ENCODE measurements around the gene ANXA8.
"Not testable (repeated sequence)": the region's sequence is repeated elsewhere in the genome, so short reads cannot be mapped to it uniquely, and the experiment has no call there.

Gene ANXA8

DNA sequence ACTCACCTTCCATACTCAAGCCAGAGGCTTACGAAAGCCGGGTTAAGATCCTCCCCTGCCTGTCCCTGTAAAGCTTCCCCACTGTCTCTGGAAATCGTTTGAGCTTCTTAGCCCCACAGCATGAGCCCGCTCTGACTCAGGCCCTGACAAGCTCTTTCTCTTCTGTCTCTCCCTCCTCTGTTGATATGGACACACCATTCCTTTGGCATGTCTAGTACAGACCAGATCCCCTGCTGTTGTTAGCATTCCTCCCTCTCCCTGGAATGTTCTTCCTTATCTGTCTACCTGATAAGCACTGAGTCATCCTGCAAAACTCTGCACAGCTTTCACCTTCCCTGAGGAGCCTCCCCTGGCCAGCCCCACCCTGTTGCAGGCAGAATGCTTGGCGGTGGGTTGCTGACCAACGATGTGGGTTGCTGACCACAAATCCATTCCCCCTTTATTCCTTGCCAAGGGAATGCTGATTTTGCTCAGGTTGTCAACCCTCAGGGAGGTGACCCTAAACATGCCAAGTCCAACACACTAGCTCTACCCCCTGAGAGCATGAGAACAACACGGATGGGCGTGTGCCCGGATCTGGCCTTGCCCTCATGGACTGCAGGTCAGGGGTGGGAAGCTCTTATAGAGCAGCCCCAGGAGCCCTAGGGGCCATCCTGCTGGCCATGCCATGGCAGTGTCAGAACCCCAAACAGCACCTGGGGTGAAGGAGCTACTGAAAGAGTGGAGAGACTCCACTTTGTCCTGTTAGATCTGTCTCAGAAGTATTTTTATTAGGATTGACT lies 21.1 kb downstream of the ANXA8 start:
- not testable (repeated sequence) for DNase-seq

DNA sequence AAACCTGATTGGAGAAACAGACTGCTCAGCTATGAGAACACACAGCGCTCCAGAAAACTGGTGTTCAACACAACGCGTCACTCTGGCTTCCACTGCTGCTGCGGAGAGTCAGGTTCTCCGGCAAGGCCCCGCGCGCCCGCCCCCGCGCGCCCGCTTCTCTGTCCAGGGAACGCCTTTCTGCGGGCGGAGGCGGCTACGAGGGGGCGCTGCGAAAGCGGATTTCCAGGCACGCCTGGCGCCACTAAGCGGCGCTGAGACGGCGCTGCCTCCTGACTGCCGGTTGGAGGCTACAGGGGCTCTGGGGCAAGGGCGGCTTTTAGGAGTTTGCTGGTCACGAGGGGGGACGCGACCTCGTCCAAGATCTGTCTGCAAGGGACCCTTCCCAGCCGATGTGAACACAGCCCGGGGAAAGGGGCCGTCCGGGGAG lies 22.6 kb downstream of the ANXA8 start:
- peak; percentile 15 to 25 for DNase-seq

DNA sequence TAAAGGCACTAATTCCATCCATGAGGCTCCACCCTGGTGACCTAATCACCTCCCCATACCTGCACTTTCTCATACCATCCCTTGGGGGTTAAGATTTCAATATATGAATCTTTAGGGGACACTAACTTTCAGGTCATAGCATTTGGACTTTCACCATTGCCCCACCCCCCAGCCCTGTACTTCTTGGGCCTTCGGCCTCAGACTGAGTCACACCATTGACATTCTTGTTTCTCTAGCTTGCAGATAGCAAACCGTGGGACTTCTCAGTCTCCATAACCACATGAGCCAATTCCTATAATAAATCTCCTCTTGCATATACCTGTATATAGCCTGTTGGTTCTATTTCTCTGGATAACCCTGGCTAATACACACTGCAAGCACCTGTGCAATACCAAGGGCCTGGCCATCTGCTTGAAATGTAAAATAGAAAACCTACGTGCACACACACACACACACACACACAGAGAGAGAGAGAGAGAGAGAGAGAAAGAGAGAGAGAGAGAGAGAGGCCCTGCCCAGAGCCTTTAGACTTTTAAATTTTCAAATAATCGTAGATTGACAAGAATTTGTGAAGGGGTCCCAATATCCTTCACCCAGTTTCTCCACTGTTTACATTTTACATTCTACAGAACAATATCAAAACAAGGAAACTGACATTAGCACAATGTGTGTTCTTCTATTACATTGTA lies 25.3 kb downstream of the ANXA8 start:
- no peak for DNase-seq

- no peak for DNase-seq
Measured at GRCh38 chr10:47457826-47458225, 26.1 kb downstream of the ANXA8 start.

- no peak for DNase-seq
Measured at GRCh38 chr10:47457528-47457820, 26.4 kb downstream of the ANXA8 start.

DNA sequence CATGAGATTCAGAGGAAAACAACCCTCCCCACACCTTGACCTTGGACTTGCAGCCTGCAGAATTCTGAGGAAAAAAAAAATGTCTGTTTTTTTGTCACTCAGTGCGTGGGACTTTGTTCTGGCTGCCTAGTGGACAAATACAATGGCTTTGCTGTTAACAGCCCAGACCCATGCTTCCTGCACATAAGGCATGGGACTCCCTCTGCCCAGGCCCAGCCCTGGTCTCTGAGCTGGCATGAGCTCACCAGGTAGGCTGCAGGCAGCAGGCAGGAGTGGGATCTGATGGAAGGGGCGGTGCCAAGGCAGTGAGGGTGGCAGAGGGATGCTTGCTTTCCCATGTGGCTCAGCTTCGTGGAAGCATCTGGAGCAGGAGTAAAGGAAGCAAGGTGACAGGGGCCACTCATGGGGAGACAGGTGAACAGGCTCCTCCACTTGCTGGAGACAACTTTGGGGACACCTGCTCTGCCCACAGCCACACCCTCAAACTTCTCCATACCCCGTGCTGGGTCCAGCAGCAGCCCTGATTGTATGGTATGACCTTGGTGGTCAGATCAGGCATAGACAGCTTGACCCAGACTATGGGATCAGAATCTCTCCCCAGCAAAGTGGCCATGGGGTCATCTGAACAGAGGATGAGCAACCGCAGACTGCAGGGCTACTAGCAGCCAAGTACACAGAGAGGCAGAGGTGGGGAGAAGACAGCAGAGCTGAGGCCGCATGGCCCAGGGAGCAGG lies 27.0 kb downstream of the ANXA8 start:
- no peak for DNase-seq

DNA sequence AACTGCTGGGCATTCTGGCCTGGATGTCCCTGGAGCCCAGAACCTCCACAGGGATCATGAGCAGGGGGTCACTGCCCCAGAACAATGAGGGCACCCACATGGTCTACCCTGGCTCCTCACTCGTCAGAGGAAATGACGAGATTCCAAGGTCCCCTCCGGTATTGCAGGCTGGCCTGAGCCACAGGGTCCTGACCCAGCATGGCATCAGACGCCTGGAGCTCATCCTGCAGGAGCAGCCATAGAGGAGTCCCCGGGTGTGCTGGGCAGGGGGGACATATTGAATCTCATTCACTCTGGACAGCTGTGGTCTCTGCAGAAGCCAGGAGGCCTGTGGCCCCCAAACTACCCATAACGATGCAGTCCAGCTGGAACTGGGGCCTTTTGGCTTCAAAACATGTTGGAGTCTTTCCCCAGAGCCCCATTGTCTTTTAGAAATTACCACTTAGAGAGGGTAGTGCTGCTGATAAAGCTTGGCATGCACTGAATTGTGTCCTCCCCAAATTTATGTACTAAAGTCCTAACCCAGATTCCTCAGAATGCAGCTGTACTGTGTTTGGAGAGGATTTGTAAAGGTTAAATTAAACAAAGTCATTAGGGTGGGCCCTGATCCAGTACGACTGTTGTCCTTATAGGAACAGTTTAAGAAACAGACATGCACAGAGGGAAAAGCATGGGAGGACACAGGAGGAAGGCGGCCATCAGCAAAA lies 27.7 kb downstream of the ANXA8 start:
- no peak for DNase-seq

GRCh38 chr10:47455350-47456078 lies 28.4 kb downstream of the ANXA8 start:
- not testable (repeated sequence) for DNase-seq

- no peak for DNase-seq
Measured at GRCh38 chr10:47454780-47455058, 29.2 kb downstream of the ANXA8 start.

GRCh38 chr10:47454008-47454779 lies 29.7 kb downstream of the ANXA8 start:
- DNase-seq = no peak

DNA sequence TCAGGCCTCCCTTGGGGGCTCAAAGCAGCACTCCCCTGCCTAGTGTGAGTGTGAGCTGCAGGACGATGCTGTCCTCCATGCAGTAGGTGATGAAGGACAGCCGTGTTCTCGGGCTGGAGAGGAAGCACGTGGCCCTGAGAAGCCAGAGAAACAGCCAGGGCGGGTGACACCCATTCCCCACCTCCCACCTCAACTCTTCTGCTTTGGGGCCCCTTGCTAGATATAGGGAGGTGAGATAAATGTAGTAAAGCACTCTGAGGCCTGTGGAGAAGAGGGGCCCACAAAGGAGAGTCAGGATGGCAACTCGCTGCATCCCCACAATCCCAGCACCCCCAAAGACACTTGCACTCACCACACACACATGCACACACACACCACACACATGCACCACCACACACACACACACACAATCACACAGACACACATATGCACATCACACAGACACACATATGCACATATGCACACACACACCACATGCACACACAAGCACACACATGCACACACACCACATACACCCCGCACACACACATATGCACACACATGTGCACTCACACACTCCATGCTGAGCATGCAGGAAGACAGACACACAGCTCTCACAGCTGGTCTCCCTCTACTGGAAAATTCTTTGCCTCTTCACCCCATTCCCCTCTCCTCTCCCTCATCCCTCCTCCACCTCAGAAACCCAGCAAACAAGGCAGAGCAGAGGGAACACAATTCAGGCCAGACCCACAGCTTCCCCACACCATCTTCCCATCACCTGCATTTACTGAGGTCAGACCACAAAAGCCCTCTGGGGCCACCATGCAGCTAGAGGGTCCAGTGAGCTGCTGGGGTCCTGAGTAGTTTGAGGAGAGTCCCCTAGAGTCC lies 30.5 kb downstream of the ANXA8 start:
- no peak for DNase-seq

- DNase-seq = no peak
Measured at GRCh38 chr10:47452495-47453140, 31.3 kb downstream of the ANXA8 start.

GRCh38 chr10:47451998-47452494 lies 31.9 kb downstream of the ANXA8 start:
- no peak for DNase-seq

DNA sequence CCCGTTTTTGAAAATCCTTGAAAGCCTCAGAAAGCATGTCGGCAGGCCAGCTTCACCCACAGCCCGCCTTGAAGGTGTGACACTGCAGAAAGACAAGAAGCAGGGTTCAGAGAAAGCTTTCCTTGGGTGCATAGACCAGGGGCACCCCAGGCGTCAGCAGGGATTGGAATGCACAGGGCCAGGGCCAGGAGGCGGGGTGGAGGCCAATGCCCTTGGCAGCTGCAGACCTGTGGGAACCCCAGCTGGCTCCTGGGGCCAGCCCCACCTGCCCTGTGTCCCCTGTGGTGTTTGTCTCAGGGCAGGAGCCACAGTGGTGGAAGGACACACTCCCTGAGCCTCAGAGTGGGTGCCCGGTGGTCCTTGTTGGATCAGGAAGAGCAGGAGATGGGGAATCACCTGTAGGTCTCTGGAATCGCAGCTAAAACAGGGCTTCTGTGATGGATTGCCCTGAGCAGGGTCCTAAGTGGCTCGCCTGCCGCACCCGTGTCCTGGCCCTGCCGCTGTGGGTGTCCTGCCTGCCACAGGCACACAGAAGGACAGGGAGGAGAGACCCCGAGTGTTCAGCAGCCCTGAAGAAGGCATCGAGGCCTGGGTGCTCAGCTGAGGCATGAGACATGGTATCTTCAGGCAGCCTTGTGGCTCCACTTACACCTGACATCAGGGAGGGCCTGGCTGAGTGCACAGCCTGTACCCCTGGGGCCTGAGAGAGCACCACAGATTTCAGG lies 32.5 kb downstream of the ANXA8 start:
- no peak for DNase-seq

GRCh38 chr10:47450442-47450841 lies 33.5 kb downstream of the ANXA8 start:
- no peak for DNase-seq

DNA sequence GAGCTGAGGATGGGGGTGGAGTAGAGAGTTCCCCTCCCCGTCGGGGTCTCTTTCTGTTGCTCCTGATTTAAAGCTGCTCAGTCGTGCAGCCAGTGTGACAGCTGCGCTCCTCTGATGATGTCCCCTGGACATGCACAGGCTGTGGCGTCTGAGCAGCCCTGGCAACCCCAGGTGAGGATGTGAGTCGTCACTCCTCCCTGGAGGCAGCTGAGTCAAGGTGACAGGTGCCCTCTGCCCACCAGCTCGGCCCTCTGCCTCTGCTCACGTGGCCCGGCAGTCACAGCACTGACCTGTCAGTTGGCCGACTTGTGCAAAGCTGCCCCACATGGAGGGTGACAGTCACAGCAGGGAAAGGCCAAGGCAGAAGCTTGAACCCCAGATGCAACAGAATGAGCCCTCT lies 33.9 kb downstream of the ANXA8 start:
- no peak for DNase-seq

DNA sequence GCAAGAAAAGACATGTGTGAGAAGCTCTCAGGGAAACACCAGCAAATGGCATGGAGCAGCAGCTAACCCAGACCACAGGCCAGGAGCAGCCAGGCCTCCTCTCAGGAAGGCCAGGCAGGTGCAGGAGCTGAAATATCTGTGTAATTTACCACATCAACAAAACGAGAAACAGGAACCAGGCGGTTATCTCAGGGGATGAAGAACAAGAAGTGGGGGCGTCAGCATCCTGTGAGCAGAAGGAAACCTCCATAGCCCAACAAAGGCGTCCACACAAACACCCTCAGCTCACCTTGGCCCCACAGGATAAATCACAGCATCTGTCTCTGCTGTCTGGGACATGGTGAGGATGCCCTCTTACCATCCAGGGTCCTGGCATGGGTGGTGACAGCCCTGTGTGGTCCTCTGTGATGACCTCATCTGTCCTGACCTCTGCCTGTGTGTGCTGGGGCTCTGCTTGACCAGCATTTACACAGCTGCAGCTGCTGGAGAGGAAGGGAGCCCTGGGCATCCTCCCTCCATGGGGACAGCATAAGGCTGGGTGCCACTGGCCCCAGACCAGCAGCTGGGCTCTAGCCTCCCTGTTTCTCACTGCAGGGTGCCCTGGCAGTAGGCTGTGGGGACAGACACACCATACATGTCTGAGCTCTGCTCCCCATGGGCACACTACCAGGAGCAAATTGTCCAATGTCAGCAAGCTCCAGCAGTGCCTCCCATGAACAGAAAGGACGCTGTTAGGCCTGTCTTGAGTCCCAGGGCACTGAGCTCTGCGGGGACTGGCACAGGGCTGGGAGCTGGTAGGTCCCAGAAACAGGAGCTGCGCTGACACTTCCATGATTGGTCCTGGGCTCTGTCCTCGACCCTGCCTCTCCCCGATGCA lies 34.6 kb downstream of the ANXA8 start:
- no peak for DNase-seq

DNA sequence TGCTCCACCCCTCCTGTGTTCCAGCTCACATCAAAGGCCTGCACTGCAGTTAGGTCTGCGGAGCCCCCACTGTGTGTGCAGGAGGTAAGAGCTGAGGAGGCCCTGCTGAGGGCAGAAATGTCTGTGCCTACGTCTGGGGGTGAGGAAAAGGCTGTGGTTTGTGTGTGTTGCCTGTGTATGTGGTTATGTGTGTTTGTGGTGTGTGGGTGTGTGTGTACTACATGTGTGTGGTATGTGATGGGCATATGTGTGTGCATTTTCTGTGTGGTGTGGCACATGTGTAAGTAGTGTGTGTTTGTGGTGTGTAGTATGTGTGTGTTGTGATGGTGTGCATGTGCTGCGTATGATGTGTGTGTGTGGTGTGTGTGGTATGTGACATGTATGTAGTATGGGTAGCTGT lies 36.2 kb downstream of the ANXA8 start:
- no peak for DNase-seq

- no peak for DNase-seq
Measured at GRCh38 chr10:47447209-47447608, 36.7 kb downstream of the ANXA8 start.
